CD4-positive, alpha-beta T cell treated with Interleukin-10 for 1 hour (primary cell): ENCODE data around the gene TXNIP.

Experiments used
- DNase-seq: peaks from one replicate; pipeline ENCODE4 v3.0.0-alpha.2; 2020

The TXNIP gene

DNA sequence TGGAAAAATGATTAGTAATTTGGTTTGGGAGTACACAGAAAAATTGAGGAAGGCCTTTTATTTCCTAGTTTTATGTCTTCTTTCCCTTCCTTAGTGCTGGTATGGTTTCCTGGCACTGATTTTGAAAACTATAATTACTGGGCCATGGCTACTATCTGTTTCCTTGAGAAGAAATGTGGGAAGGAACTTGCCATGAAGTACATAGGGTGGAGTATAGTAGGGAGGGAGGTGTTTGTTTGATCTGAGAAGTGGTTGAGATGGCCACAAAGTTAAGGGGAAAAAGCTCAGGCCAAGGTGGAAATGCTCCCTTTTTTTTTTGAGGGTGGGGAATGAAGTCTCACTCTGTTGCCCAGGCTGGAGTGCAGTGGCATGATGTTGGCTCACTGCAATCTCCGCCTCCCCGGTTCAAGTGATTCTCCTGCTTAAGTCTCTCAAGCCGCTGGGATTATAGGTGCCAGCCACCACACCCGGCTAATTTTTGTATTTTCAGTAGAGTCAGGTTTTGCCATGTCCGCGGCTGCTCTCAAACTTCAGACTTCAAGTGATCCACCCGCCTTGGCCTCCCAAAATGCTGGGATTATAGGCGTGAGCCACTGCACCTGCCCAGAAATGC is 13.9 kb upstream of the TXNIP start:
- DNase-seq = no peak

GRCh38 chr1:146007489-146008133 is 11.2 kb upstream of the TXNIP start:
- DNase-seq = no peak

DNA sequence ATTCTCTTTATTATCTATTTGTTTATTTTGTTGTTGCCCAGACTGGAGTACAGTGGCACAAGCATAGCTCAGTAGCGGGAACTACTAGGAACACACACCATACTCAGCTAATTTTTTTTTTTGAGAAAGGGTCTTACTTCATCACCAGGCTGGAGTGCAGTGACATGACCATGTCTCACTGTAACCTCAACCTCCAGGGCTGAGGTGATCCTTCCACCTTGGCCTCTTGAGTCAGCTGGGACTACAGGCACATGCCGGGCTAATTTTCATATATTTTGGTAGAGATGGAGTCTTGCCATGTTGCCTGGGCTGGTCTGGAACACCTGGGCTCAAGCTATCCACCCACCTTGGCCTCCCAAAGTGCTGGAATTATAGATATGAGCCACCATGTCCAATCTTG is 5.3 kb upstream of the TXNIP start:
- DNase-seq = no peak

- DNase-seq = peak; percentile 71
Observed at GRCh38 chr1:145999321-146000024, 3.1 kb upstream of the TXNIP start.

DNA sequence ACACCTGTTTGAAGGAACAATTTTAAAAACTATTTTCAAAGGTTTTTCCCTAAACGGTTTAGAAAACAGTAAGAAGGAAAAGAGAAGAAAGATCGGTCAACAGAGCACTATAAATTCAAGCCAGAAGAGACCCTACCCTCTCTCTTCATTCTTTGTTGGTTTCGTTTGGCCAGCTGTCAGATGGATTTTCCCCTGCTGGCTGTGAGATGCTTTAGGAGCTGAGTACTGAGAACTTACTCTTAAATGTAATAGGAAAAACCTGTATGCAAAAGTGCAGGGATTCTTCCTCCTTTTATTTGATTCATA is 1.3 kb upstream of the TXNIP start:
- peak; percentile 30 for DNase-seq

DNA sequence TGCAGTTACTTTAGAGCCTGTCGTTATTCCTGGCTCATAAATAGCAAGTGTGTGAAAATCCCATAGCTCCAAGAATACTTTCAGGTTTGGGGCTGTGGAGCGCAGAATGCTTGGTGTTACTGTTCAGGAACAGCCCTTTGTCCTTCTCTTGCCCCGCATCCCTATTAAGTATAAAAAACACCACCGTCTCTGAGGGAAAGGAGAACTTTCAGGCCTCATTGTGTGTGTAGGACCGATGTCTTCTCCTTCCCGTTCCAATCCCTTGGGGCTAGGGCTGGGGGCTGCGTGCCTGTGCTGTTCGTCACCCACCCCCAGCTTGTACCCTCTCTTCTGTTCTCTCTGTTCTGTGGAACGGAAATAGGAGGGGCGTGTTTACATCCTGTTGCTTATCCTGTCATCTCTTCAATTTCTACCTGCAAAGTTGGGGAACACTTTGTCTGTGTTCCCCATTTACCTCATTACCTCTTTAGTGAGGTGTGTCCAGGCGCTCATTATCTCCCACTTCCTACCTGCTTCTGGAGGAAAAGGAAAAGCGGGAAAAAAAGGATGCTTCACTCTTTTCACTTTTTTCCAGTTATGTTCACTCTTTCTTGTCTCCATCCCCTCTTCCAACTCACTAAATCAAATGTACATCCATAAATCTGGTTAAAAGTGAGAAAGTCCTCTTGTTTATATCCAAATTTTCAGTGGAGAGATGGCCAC is 788 bp upstream of the TXNIP start:
- peak; percentile 76 for DNase-seq

DNA sequence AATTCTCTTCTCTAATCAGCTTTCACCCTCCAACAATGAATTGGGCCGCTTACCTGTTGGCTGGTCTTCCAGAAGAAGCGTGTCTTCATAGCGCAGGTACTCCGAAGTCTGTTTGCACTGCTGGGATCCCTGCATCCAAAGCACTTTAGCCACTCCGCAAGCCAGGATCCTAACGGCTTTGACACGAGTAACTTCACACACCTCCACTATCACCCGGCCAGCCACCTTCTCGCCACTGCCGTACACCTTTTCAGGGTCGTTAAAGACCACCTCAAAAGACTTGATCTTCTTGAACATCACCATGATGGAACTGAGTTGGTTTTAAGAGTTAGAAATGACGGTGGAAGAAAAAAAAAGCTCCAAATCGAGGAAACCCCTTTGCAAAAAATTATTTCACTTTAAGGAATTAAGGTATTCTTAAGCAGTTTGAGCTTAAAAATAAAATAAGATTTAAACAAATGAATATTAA is 381 bp downstream of the TXNIP start:
- DNase-seq = peak; percentile 37

DNA sequence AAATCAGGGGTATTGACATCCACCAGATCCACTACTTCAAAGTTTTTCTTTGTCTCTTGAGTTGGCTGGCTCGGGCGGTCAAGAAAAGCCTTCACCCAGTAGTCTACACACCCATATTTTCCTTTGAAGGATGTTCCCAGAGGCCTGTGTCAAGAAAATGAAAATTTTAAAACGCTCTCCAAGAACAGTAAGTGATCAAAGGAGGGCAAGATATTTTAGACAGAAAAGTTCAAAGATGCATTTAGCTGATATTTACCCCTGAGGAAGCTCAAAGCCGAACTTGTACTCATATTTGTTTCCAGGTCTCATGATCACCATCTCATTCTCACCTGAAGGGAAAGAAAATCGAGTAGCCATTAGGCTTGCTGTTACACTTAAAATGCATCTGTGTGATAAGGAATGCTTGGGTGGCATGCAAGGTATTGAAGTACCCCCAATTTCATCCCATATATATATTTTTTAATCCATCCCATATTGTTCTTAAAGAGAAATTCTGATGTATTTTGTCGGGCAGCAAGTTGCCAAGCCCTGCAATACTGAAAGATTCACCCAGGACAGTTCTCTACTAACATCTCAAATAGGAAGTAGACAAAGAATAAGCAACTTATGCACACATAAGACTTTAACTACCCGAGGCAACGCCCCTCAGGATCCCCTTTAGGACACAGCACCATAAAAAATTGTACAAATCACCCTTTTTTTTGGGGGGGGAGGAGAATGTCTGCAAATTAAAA is 1.1 kb downstream of the TXNIP start:
- no peak for DNase-seq

- DNase-seq = peak; percentile 39
Observed at GRCh38 chr1:145994391-145995120, 1.8 kb downstream of the TXNIP start.

- DNase-seq = no peak
Observed at GRCh38 chr1:145993618-145994390, 2.6 kb downstream of the TXNIP start.

DNA sequence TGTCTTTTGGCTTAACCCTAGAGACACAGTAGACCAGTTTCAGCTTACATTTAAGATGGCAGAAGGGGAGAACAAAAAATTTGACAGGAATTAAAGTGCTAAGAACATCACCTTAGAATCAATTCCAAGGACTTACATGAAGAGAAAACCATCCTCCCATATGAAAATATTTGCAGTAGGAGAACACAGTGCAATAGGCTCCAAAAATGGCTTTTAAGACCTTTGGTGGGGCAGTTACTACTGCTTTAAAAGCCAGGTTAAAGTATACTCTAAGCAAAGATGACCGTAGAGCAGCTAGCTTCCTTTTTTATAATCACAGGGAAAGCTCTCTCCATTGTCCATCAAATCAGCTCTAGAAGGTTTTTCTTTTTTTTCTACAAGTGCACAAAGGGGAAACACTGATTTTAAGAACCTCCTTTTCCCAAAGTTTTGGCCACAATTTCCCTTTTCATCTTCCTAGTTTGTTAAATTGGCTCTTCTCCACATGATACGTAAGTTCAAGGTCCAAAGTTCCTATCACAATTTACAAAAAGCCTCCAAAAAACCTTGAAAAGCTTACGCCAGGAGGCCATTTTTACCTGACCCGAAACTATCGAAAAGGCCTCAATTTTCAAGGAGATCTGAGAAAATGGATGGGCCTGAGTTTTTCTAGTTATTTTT is 3.3 kb downstream of the TXNIP start:
- no peak for DNase-seq

DNA sequence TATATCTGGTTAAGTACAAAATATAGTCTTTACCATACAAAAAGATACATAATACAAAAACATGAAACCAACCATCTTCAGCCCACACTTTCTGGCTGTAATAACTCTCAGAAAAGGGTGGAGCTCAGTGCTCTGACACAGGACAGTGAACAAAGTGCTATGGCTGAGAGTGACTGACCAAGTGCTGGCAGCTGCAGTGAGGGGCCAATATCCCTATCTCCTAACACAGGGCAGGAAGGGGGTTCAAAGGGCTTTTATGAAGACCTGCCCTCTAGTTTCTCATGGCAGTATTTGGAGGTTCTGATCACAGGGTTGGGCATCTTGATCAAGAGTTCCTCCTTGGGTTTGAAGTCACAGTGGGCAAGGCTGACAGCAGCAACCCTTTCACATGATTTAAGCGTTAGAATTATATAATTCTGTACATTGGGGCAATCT is 3.9 kb downstream of the TXNIP start:
- DNase-seq = peak; percentile 29

GRCh38 chr1:145991735-145992412 is 4.5 kb downstream of the TXNIP start:
- peak; percentile 40 for DNase-seq

DNA sequence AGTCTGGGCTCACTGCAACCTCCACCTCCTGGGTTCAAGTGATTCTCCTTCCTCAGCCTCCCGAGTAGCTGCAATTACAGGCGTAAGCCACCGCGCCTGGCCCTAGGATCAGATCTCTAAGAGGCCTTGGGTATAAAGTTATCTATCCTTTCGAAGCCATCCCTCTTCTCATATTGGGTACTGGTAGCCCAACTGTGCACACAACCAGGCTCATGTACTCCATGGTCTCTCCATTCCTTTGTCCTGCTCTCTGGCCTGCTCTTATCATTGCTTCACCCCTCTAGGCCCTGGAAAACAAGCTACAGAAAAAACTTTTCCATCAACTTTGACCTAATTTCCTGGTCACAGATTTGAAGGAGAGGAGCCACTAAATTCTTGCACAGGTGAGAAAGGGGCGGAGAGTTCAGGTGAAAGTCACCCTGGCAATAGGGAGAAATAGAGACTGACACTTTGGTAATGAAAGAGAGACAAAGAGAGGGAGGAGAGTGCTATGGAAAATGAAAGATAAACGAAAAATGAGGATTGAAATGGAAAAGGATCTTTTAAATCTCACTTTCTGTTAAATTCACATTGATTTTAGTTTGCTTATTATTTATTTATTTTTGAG is 6.0 kb downstream of the TXNIP start:
- peak; percentile 51 for DNase-seq

GRCh38 chr1:145988773-145989172 is 7.6 kb downstream of the TXNIP start:
- DNase-seq = peak; percentile 46

DNA sequence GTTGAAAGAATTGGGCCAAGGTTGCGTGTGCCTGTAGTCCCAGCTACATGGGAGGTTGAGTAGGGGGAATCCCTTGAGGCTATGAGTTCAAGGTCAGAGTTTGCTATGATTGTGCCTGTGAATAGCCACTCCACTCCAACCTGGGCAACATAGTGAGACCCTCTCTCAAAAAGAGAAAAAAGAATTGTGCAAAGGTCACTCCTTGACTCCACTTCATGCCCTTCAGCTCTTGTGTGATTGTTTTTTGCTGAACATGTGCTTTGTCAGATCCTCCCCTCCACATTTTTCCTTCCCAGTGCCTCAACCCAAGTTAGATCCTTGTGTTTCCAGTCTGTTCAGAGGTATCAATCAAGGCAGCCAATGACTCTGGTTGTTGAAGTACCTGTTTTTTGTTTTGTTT is 8.5 kb downstream of the TXNIP start:
- DNase-seq = no peak

GRCh38 chr1:145986551-145986950 is 9.8 kb downstream of the TXNIP start:
- no peak for DNase-seq

DNA sequence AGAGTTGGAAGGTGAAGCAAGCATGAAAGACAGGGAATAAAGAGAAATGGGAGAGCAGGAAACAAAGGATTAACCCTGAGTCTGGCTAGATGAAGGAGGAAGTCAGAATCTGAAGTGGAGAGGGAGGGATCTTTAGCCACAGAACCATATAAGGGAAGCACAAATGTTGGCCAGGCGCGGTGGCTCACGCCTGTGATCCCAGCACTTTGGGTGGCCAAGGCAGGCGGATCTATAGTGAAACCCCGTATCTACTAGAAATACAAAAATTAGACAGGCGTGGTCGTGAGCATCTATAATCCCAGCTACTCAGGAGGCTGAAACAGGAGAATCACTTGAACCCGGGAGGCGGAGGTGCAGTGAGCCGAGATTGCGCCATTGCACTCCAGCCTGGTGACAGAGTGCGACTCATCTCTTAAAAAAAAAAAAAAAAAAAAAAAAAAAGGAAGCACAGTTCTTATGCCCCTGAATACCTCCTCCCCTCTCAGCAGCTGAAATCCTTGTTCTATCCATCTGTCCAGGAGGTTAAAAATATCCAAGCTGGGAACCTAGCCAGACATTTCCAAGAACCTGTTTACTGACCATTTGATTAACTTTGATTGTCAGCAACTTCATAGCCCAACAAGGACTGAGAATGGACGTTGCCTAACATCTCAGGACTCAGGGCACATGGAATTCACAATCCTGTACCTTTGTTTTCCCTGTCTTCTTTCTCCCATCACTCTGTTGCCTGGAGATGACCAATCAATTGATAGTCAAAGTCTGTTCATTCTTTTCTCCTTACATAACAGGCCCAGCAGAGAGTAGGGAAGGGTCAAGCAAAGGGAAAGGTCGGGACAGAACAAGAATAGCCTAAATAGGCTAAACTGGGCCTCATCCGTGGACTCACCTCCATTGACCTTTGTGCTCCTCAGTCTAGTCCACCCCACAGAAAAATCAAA is 10.6 kb downstream of the TXNIP start:
- DNase-seq = no peak

- no peak for DNase-seq
Observed at GRCh38 chr1:145985129-145985501, 11.3 kb downstream of the TXNIP start.
